Stimulated activated CD8-positive, alpha-beta memory T cell treated with anti-CD3 and anti-CD28 coated beads, Interleukin-7, amount 100 ng/mL, for 4 hours (primary cell): Measurements from ENCODE around the gene DOCK1.

Experiments
- DNase-seq, 2 donors: peaks; one replicate each; pipeline ENCODE4 v3.0.0-alpha.2; 2020; ENCODE audit warnings: low read depth in 2 of 2

The DOCK1 gene

GRCh38 chr10:127423218-127423915, 518.1 kb downstream of the DOCK1 start:
- DNase-seq, result no peak

- DNase-seq, result no peak
Observed at GRCh38 chr10:127424594-127425264, 519.5 kb downstream of the DOCK1 start.

- DNase-seq, result no peak
Observed at GRCh38 chr10:127426746-127427145, 521.5 kb downstream of the DOCK1 start.

- DNase-seq, result no peak
Observed at GRCh38 chr10:127427926-127428325, 522.7 kb downstream of the DOCK1 start.

- no peak for DNase-seq
Observed at GRCh38 chr10:127428385-127428980, 523.3 kb downstream of the DOCK1 start.

GRCh38 chr10:127429601-127430312, 524.5 kb downstream of the DOCK1 start:
- DNase-seq, result no peak

GRCh38 chr10:127431525-127431924, 526.3 kb downstream of the DOCK1 start:
- no peak for DNase-seq

GRCh38 chr10:127434006-127434405, 528.8 kb downstream of the DOCK1 start:
- no peak for DNase-seq

- DNase-seq, result no peak
Observed at GRCh38 chr10:127435246-127435645, 530.0 kb downstream of the DOCK1 start.

GRCh38 chr10:127440371-127440770, 535.1 kb downstream of the DOCK1 start:
- no peak for DNase-seq

- DNase-seq, result no peak
Observed at GRCh38 chr10:127441350-127442219, 536.4 kb downstream of the DOCK1 start.

GRCh38 chr10:127442220-127442525, 536.9 kb downstream of the DOCK1 start:
- DNase-seq, result no peak

- no peak for DNase-seq
Observed at GRCh38 chr10:127444155-127444554, 538.9 kb downstream of the DOCK1 start.

GRCh38 chr10:127447197-127447596, 542.0 kb downstream of the DOCK1 start:
- DNase-seq, result no peak

- DNase-seq, result no peak
Observed at GRCh38 chr10:127449490-127449889, 544.3 kb downstream of the DOCK1 start.

GRCh38 chr10:127450644-127451043, 545.4 kb downstream of the DOCK1 start:
- no peak for DNase-seq

- DNase-seq, result no peak
Observed at GRCh38 chr10:127451628-127452027, 546.4 kb downstream of the DOCK1 start.

- no peak for DNase-seq
Observed at GRCh38 chr10:127452568-127452967, 547.3 kb downstream of the DOCK1 start.

GRCh38 chr10:127453706-127454105, 548.5 kb downstream of the DOCK1 start:
- DNase-seq, result no peak

- DNase-seq, result no peak
Observed at GRCh38 chr10:127456122-127456521, 550.9 kb downstream of the DOCK1 start.

- DNase-seq, result no peak
Observed at GRCh38 chr10:127458016-127458810, 553.0 kb downstream of the DOCK1 start.
